Pancreas (tissue), 10 donors: ENCODE results near the gene LIN52. TPM values are rescaled to one million over a fixed set of nuclear protein-coding genes. Genes with fewer than 3 reads are reported as not detected.

ENCODE experiments used
- ATAC-seq, 4 donors: fragments of 200-7000 bp; cut with Tn5 transposase; one replicate each; pipeline versions ENCODE4 v1.8.0 to v1.9.1; 2020; ENCODE audit warnings: mild to moderate bottlenecking in 4 of 4, moderate library complexity in 4 of 4
- DNase-seq, 6 donors: peaks; one replicate each; pipeline ENCODE4 v3.0.0-alpha.2; 2020
- FAIRE-seq: peaks from 2 replicates; lab custom pipeline; 2012; peaks lifted over from hg19 to GRCh38; lab: Jason Lieb, UNC
- H3K27ac ChIP-seq, 4 donors: fragments of 200-600 bp; sonication (generic); 1 replicate in 3 of 4; 2 replicates in 1 of 4; pipeline versions ENCODE4 v1.5.0 to v1.8.0; 2020
- H3K27me3 ChIP-seq, 4 donors: fragments of 200-600 bp; one replicate each; pipeline ENCODE4 v1.8.0; 2021
- H3K36me3 ChIP-seq, 3 donors: fragments of 200-600 bp; sonication (generic) in 1 of 3; one replicate each; pipeline versions ENCODE4 v1.5.0 to v1.8.0; 2020 to 2021
- H3K4me1 ChIP-seq, 3 donors: fragments of 200-600 bp; one replicate each; pipeline ENCODE4 v1.8.0; 2021
- H3K4me3 ChIP-seq, 4 donors: fragments of 200-600 bp; sonication (generic) in 2 of 4; one replicate each; pipeline versions ENCODE4 v1.5.0 to v1.8.0; 2020 to 2021
- H3K9me3 ChIP-seq, 4 donors: fragments of 200-600 bp; one replicate each; pipeline ENCODE4 v1.8.0; 2021
- CTCF ChIP-seq, 4 donors: fragments of 200-600 bp; sonication (generic) in 3 of 4; IDR thresholded peaks; one replicate each; pipeline versions ENCODE4 v1.5.0 to v1.8.0; 2021; ENCODE audit warnings: antibody characterized with exemption in 4 of 4
- WGBS, 2 donors: extraction: QIAGEN DNeasy Blood & Tissue Kit; methylation state at CpG; one replicate each; pipeline ENCODE4 v1.1.7; 2013; 5-methylcytosine and 5-hydroxymethylcytosine counted together
- intact Hi-C, 3 donors: fragments of 100-400 bp; cut with DNase I; formaldehyde crosslinking; loops; one replicate each; pipeline versions ENCODE4 v1.11.1 to v1.14.2; 2022
- polyA plus RNA-seq, 2 donors: library from polyadenylated mRNA; stranded (reverse); fragments of 200-250 nt; gene quantifications; one replicate each; pipeline ENCODE4 v1.2.3, GENCODE V29; 2013
- total RNA-seq, 6 donors: library from RNA; stranded (reverse); fragmentation: NEBNext Ultra II Directional in 4 of 6; extraction: Animal tissue kit (Norgen Biotek cat#: 25700) in 4 of 6; gene quantifications; one replicate each; pipeline versions ENCODE4 v1.2.1 to v1.2.4, GENCODE V29; 2021 to 2023
- donor health status: healthy with polysubstance abuse.
- donor health status: DM: no; HTN: no; CAD: no; lungs with moderate emphysema.
- donor health status: DM: no; HTN: no; CAD: no.
- donor health status: control.
- donor health status: control.
- donor health status: Bipolar disorder and iron deficiency.
- donor health status: DM: yes; HTN: yes; CAD: no.
- donor health status: DM: no; HTN: no; CAD: no.
- donor health status: DM: no; HTN: no; CAD: no.
- donor health status: DM: yes; HTN: yes; CAD: no.

Gene LIN52
- total and polyA plus RNA-seq, 8 donors = 1.6 to 4.6 (median 3.1) TPM

DNA sequence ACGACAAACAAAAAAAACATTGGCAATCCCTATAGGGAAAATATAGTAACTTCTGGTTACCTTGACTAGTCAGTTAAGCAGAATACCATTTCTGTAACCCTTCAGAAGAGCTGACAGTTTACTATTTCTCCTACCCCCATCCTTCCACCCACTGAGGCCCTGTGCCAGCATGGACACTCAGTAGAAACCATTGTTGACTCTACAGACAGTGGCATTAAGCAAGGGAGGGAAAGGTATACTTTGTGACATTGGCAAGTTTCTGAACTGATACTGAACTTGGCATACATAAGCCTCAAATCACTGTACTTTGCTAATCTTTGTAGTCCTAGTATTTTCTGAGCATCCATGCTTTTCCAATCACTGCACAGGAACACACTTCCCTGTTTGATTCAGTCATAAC is 121.1 kb downstream of the LIN52 start:
- TF ChIP-seq CTCF (IDR thresholded peaks at IDR 0.05) = no peak
- Histone ChIP-seq H3K4me1 (no peaks in the 10 kb centered on the region), H3K27me3 (no peaks in the 10 kb centered on the region), H3K9me3 (no peaks in the 10 kb centered on the region), H3K4me3 (no peak overlapping the region), H3K36me3 (no peaks in the 10 kb centered on the region), H3K27ac (no peak overlapping the region)
- no peak for ATAC-seq
- intact Hi-C loops = no loop called here
- whole genome bisulfite sequencing, 2 donors = 70 to 75% methylated on average over 1 of the region's 1 CpG
- DNase-seq = no peak
- no peak for FAIRE-seq

DNA sequence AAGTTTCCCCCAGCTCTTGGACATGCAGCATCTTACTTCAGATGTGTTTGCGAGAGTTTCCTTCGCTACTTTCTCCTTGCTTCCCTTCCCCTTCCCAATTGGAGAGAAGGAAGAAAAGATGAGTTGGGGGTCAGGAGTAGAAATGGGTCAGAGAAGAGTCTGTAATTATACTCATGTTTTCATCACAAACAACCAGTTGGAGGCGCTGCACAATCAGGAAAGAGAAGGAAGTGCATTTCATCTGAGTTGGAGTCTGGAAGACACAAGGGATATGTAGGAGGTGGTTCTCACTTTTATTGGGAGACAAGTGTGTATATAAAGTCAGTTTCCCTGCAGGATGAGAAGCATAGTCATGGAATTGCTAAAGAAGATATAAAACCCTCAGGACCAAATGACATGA is 123.2 kb downstream of the LIN52 start:
- Histone ChIP-seq H3K4me3 (no peak overlapping the region), H3K27me3 (no peaks in the 10 kb centered on the region), H3K4me1 (no peaks in the 10 kb centered on the region), H3K27ac (no peak overlapping the region), H3K36me3 (no peaks in the 10 kb centered on the region), H3K9me3 (no peaks in the 10 kb centered on the region)
- WGBS, 2 donors = 75 to 82% methylated on average over 3 of the region's 3 CpGs
- no peak for DNase-seq
- no peak for TF ChIP-seq CTCF (IDR thresholded peaks at IDR 0.05)
- intact Hi-C loops = no loop called here
- no peak for ATAC-seq
- FAIRE-seq = no peak

GRCh38 chr14:74208642-74209041 is 123.9 kb downstream of the LIN52 start:
- DNase-seq = no peak
- no peak for TF ChIP-seq CTCF (IDR thresholded peaks at IDR 0.05)
- no peaks in the 10 kb centered on the region for H3K4me1 ChIP-seq
- ATAC-seq = no peak
- WGBS, 2 donors = 63 to 66% methylated on average over 8 of the region's 8 CpGs
- no peak overlapping the region for H3K27ac ChIP-seq
- no peak overlapping the region for H3K4me3 ChIP-seq
- no peaks in the 10 kb centered on the region for H3K36me3 ChIP-seq
- H3K27me3 ChIP-seq = no peaks in the 10 kb centered on the region
- H3K9me3 ChIP-seq = no peaks in the 10 kb centered on the region
- no peak for FAIRE-seq
- intact Hi-C loops = no loop called here

DNA sequence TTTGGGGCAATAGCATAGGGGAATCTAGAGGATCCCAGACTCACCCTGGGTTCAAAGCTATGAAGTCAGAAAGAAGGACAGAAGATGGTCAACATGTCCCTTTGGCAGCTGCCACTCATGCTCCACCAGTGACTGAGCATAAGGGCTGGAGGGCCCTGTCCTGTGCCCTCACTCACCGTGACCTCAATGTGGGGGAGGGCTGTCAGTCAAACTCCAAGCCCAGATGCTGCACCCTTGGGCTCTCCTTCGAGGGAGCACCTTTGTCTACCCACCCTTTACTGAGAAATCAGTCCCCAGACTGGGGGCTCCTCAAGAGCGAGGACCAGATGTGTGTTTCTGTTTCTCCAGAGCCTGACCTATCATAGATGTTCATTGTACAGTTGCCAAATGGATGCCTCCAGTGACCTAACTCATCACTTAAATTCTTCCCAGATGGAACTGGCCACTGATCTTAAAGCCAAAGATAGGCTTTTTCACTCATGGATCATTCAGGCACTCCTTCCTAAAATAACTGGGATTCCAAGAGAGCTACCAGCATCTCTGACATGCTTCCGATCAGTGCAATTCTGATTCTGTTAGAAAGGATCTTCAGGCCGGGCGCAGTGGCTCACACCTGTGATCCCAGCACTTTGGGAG is 127.3 kb downstream of the LIN52 start:
- no peak for TF ChIP-seq CTCF (IDR thresholded peaks at IDR 0.05)
- H3K27ac ChIP-seq = no peak overlapping the region
- no peak for FAIRE-seq

More for the DNA sequence above, 127.3 kb downstream of the LIN52 start:
- DNase-seq (no peak), ATAC-seq (no peak)
- Histone ChIP-seq H3K36me3 (no peaks in the 10 kb centered on the region), H3K4me3 (no peak overlapping the region), H3K4me1 (no peaks in the 10 kb centered on the region), H3K9me3 (no peaks in the 10 kb centered on the region), H3K27me3 (no peaks in the 10 kb centered on the region)
- WGBS, 2 donors = 82 to 89% methylated on average over 6 of the region's 6 CpGs
- intact Hi-C loops = no loop called here
